ENCODE measurements around the gene ROR1.
"Not testable (repeated sequence)": the region's sequence is repeated elsewhere in the genome, so short reads cannot be mapped to it uniquely, and the experiment has no call there.

The ROR1 gene

GRCh38 chr1:63818567-63819325 is 44.9 kb downstream of the ROR1 start:
- Histone ChIP-seq H3K9ac (ENCODE audit: low read depth in 1 of 2, low read length in 2 of 2) (no peak overlapping the region), H3K9me3 (ENCODE audit: control insufficient read depth in 2 of 2, low read length in 2 of 2) (no peaks in the 10 kb centered on the region), H3K27ac (ENCODE audit: low read depth in 2 of 2, low read length in 2 of 2) (no peak overlapping the region), H3K36me3 (ENCODE audit: control insufficient read depth in 2 of 2, insufficient read depth in 2 of 2, low read length in 2 of 2) (no peaks in the 10 kb centered on the region), H3K4me1 (ENCODE audit: control insufficient read depth in 2 of 2, insufficient read depth in 2 of 2, low read length in 2 of 2) (no peaks in the 10 kb centered on the region), H3K4me3 (ENCODE audit: low read length in 2 of 2) (no peak overlapping the region), H3K27me3 (ENCODE audit: control insufficient read depth in 2 of 2, insufficient read depth in 2 of 2, low read length in 2 of 2) (no peaks in the 10 kb centered on the region)

- Histone ChIP-seq H3K36me3 (ENCODE audit: control insufficient read depth in 2 of 2, insufficient read depth in 2 of 2, low read length in 2 of 2) (no peaks in the 10 kb centered on the region), H3K27ac (ENCODE audit: low read depth in 2 of 2, low read length in 2 of 2) (no peak overlapping the region), H3K9ac (ENCODE audit: low read depth in 1 of 2, low read length in 2 of 2) (no peak overlapping the region), H3K27me3 (ENCODE audit: control insufficient read depth in 2 of 2, insufficient read depth in 2 of 2, low read length in 2 of 2) (no peaks in the 10 kb centered on the region), H3K4me1 (ENCODE audit: control insufficient read depth in 2 of 2, insufficient read depth in 2 of 2, low read length in 2 of 2) (no peaks in the 10 kb centered on the region), H3K9me3 (ENCODE audit: control insufficient read depth in 2 of 2, low read length in 2 of 2) (no peaks in the 10 kb centered on the region), H3K4me3 (ENCODE audit: low read length in 2 of 2) (no peak overlapping the region)
These were observed 46.0 kb downstream of the ROR1 start for GRCh38 chr1:63819795-63820194.

- Histone ChIP-seq H3K4me3 (ENCODE audit: low read length in 2 of 2) (no peak overlapping the region), H3K4me1 (ENCODE audit: control insufficient read depth in 2 of 2, insufficient read depth in 2 of 2, low read length in 2 of 2) (no peaks in the 10 kb centered on the region), H3K9me3 (ENCODE audit: control insufficient read depth in 2 of 2, low read length in 2 of 2) (no peaks in the 10 kb centered on the region), H3K27ac (ENCODE audit: low read depth in 2 of 2, low read length in 2 of 2) (no peak overlapping the region), H3K27me3 (ENCODE audit: control insufficient read depth in 2 of 2, insufficient read depth in 2 of 2, low read length in 2 of 2) (no peaks in the 10 kb centered on the region), H3K9ac (ENCODE audit: low read depth in 1 of 2, low read length in 2 of 2) (no peak overlapping the region), H3K36me3 (ENCODE audit: control insufficient read depth in 2 of 2, insufficient read depth in 2 of 2, low read length in 2 of 2) (no peaks in the 10 kb centered on the region)
These were observed 47.5 kb downstream of the ROR1 start for GRCh38 chr1:63821091-63822005.

- H3K9me3 ChIP-seq (ENCODE audit: control insufficient read depth in 2 of 2, low read length in 2 of 2) = no peaks in the 10 kb centered on the region
- no peak overlapping the region for H3K9ac ChIP-seq (ENCODE audit: low read depth in 1 of 2, low read length in 2 of 2)
- no peaks in the 10 kb centered on the region for H3K4me1 ChIP-seq (ENCODE audit: control insufficient read depth in 2 of 2, insufficient read depth in 2 of 2, low read length in 2 of 2)
- H3K4me3 ChIP-seq (ENCODE audit: low read length in 2 of 2) = no peak overlapping the region
- no peaks in the 10 kb centered on the region for H3K36me3 ChIP-seq (ENCODE audit: control insufficient read depth in 2 of 2, insufficient read depth in 2 of 2, low read length in 2 of 2)
- no peaks in the 10 kb centered on the region for H3K27me3 ChIP-seq (ENCODE audit: control insufficient read depth in 2 of 2, insufficient read depth in 2 of 2, low read length in 2 of 2)
- no peak overlapping the region for H3K27ac ChIP-seq (ENCODE audit: low read depth in 2 of 2, low read length in 2 of 2)
These were observed 48.7 kb downstream of the ROR1 start for GRCh38 chr1:63822540-63822939.

- no peaks in the 10 kb centered on the region for H3K36me3 ChIP-seq (ENCODE audit: control insufficient read depth in 2 of 2, insufficient read depth in 2 of 2, low read length in 2 of 2)
- H3K4me3 ChIP-seq (ENCODE audit: low read length in 2 of 2) = no peak overlapping the region
- no peaks in the 10 kb centered on the region for H3K27me3 ChIP-seq (ENCODE audit: control insufficient read depth in 2 of 2, insufficient read depth in 2 of 2, low read length in 2 of 2)
- H3K4me1 ChIP-seq (ENCODE audit: control insufficient read depth in 2 of 2, insufficient read depth in 2 of 2, low read length in 2 of 2) = peaks cover 3 to 4% of the 10 kb centered on the region in 2 donors
- no peaks in the 10 kb centered on the region for H3K9me3 ChIP-seq (ENCODE audit: control insufficient read depth in 2 of 2, low read length in 2 of 2)
- no peak overlapping the region for H3K27ac ChIP-seq (ENCODE audit: low read depth in 2 of 2, low read length in 2 of 2)
- H3K9ac ChIP-seq (ENCODE audit: low read depth in 1 of 2, low read length in 2 of 2) = no peak overlapping the region
These were observed 50.6 kb downstream of the ROR1 start for GRCh38 chr1:63824451-63824850.

GRCh38 chr1:63825111-63825510 is 51.3 kb downstream of the ROR1 start:
- H3K27me3 ChIP-seq (ENCODE audit: control insufficient read depth in 2 of 2, insufficient read depth in 2 of 2, low read length in 2 of 2) = no peaks in the 10 kb centered on the region
- H3K36me3 ChIP-seq (ENCODE audit: control insufficient read depth in 2 of 2, insufficient read depth in 2 of 2, low read length in 2 of 2) = no peaks in the 10 kb centered on the region
- H3K4me3 ChIP-seq (ENCODE audit: low read length in 2 of 2) = no peak overlapping the region
- no peak overlapping the region for H3K9ac ChIP-seq (ENCODE audit: low read depth in 1 of 2, low read length in 2 of 2)
- no peaks in the 10 kb centered on the region for H3K9me3 ChIP-seq (ENCODE audit: control insufficient read depth in 2 of 2, low read length in 2 of 2)
- peaks cover 3 to 5% of the 10 kb centered on the region in 2 donors for H3K4me1 ChIP-seq (ENCODE audit: control insufficient read depth in 2 of 2, insufficient read depth in 2 of 2, low read length in 2 of 2)
- H3K27ac ChIP-seq (ENCODE audit: low read depth in 2 of 2, low read length in 2 of 2) = no peak overlapping the region

- H3K9me3 ChIP-seq (ENCODE audit: control insufficient read depth in 2 of 2, low read length in 2 of 2); H3K27me3 ChIP-seq (ENCODE audit: control insufficient read depth in 2 of 2, insufficient read depth in 2 of 2, low read length in 2 of 2); H3K4me3 ChIP-seq (ENCODE audit: low read length in 2 of 2); H3K9ac ChIP-seq (ENCODE audit: low read depth in 1 of 2, low read length in 2 of 2); H3K36me3 ChIP-seq (ENCODE audit: control insufficient read depth in 2 of 2, insufficient read depth in 2 of 2, low read length in 2 of 2); H3K27ac ChIP-seq (ENCODE audit: low read depth in 2 of 2, low read length in 2 of 2); H3K4me1 ChIP-seq (ENCODE audit: control insufficient read depth in 2 of 2, insufficient read depth in 2 of 2, low read length in 2 of 2): not testable (repeated sequence)
These were observed 52.5 kb downstream of the ROR1 start for GRCh38 chr1:63826246-63826861.

GRCh38 chr1:63827411-63828321 is 53.8 kb downstream of the ROR1 start:
- H3K36me3 ChIP-seq (ENCODE audit: control insufficient read depth in 2 of 2, insufficient read depth in 2 of 2, low read length in 2 of 2) = no peaks in the 10 kb centered on the region
- H3K9ac ChIP-seq (ENCODE audit: low read depth in 1 of 2, low read length in 2 of 2) = no peak overlapping the region
- H3K27me3 ChIP-seq (ENCODE audit: control insufficient read depth in 2 of 2, insufficient read depth in 2 of 2, low read length in 2 of 2) = no peaks in the 10 kb centered on the region
- H3K27ac ChIP-seq (ENCODE audit: low read depth in 2 of 2, low read length in 2 of 2) = no peak overlapping the region
- no peak overlapping the region for H3K4me3 ChIP-seq (ENCODE audit: low read length in 2 of 2)
- H3K4me1 ChIP-seq (ENCODE audit: control insufficient read depth in 2 of 2, insufficient read depth in 2 of 2, low read length in 2 of 2) = peaks cover 3 to 5% of the 10 kb centered on the region in 2 donors
- H3K9me3 ChIP-seq (ENCODE audit: control insufficient read depth in 2 of 2, low read length in 2 of 2) = no peaks in the 10 kb centered on the region

GRCh38 chr1:63828322-63829044 is 54.7 kb downstream of the ROR1 start:
- Histone ChIP-seq H3K27ac (ENCODE audit: low read depth in 2 of 2, low read length in 2 of 2) (no peak overlapping the region), H3K27me3 (ENCODE audit: control insufficient read depth in 2 of 2, insufficient read depth in 2 of 2, low read length in 2 of 2) (no peaks in the 10 kb centered on the region)

More at GRCh38 chr1:63828322-63829044, 54.7 kb downstream of the ROR1 start:
- H3K4me1 ChIP-seq (ENCODE audit: control insufficient read depth in 2 of 2, insufficient read depth in 2 of 2, low read length in 2 of 2) = peaks cover 3 to 5% of the 10 kb centered on the region in 2 donors
- H3K36me3 ChIP-seq (ENCODE audit: control insufficient read depth in 2 of 2, insufficient read depth in 2 of 2, low read length in 2 of 2) = no peaks in the 10 kb centered on the region
- H3K9me3 ChIP-seq (ENCODE audit: control insufficient read depth in 2 of 2, low read length in 2 of 2) = no peaks in the 10 kb centered on the region
- no peak overlapping the region for H3K9ac ChIP-seq (ENCODE audit: low read depth in 1 of 2, low read length in 2 of 2)
- H3K4me3 ChIP-seq (ENCODE audit: low read length in 2 of 2) = no peak overlapping the region

Data from mucosa of rectum (tissue), 2 donors.